T-helper 2 cell (primary cell): ENCODE data around the gene DCBLD1.
A peak's percentile ranks its signal among the peaks of the same experiment; 100 is the strongest.

Experiments used
- DNase-seq, 5 experiments: peaks; one replicate each; pipeline versions ENCODE4 v3.0.0 to v3.0.0-alpha.2; 2012 to 2022

The DCBLD1 gene

DNA sequence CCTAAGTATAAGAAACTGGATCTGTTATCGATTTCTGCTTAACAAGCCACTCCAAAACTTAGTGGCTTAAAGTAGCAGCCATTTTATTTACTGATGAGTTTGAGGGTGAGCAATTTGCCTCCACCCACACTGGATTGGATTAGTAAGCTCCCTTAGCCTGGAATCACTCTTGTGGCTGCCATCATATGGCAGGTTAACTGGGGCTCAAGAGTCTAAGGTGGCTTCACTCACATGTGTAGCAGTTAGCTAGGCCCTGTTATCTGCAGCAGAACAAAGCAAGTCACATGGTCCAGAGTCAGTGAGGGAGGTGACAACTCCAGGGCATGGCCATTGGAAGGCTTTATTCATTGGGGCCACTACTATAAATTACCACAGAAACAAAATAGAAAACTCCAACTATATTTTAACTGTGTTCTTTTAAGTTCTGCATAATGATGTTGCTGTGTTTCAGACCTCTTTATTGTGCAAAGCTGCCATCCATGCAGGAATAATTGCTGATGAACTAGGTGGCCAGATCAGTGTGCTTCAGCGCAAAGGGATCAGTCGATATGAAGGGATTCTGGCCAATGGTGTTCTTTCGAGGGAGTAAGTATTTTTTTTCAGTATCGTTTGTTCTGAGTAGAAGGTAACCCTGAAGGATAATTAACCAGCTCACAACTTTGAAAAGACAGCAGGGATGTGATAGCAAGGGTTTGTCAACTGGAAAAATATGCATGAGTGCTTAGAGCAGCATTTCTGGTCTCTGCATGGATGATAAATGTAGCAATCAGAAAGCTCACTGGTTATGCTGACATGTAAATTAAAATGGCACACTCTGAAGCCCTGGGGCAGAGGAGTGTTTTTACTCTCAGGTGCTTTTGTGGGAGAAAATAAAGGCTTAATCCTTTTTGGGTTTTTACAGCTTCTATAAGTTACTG lies 49.6 kb downstream of the DCBLD1 start:
- DNase-seq = no peak

DNA sequence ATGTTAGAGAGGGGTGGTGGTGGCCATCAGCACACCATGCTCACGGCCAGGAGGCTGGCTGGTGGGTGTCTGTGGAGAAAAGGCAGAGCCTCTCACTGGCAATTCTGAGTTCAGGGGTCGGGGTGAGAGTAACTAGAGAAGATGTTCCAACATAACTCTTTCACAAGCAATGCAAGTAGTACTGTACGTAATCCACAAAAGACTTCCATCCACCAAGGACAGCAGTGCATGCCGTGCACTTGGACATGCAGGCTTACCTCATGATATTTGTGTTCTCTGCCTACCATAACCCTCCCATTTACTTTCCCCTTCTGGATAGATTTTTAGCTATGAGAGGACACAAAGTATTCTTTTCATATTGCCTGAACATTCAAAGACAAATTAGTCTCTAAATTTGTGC lies 51.3 kb downstream of the DCBLD1 start:
- DNase-seq = no peak

DNA sequence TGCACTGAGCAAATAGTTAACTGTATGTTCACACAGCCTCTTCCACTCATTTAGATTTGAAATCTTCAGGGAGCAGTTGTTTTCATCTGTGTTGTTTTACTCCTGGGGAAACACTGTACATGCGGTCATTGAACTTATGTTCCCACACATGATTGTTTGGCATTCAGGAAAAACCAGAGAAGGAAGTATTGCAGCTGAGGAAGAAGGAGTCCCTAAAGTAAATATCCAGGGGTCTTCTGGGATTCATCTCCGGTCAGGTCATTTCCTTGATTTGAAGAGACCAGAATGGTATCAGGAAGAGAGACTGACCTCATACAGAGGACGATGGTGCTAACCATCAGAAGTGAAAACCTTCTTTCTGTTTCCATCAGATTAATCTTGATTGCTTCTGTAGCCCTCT lies 52.5 kb downstream of the DCBLD1 start:
- no peak for DNase-seq

DNA sequence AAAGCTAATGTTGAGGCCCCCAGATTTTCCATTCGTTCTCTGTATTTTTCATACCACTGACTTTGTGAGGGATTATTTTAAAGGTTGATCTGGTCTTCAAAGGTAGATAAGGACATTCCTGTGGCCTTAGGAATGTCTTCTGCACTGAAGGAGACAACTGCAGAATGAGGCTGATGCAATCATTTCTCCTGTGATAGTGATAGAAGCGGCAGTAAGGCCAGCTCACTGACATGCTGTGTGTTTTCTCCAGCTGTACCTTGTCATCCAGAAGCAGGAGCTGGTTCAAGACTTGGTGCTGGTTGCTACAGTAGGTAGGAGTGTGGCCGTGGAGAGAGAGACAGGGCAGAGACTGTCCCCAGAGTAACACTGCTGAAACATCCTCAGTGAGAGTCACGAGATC lies 53.8 kb downstream of the DCBLD1 start:
- DNase-seq = no peak

DNA sequence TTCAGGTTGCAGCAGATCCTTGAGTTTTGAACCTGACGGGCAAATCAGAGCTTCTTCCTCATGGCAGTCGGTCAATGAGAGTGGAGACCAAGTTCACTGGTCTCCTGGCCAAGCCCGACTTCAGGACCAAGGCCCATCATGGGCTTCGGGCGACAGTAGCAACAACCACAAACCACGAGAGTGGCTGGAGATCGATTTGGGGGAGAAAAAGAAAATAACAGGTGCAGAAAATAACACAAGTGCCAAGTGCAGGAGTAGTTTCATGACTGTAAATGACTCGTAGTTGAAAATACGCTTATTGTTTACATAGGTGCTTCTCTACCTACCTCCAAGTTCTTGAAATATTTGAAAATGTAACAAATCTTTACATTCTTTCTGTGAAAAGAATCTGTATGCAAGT lies 56.1 kb downstream of the DCBLD1 start:
- DNase-seq = no peak

DNA sequence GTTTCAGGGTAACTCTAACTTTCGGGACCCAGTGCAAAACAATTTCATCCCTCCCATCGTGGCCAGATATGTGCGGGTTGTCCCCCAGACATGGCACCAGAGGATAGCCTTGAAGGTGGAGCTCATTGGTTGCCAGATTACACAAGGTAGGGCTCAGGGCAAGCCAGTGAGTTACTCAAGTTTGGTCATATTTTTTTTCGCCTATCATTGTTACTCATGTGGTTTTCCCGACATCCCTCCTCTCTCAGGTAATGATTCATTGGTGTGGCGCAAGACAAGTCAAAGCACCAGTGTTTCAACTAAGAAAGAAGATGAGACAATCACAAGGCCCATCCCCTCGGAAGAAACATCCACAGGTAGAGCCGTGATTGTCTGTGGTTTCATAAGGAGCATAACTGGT lies 58.2 kb downstream of the DCBLD1 start:
- DNase-seq = no peak

DNA sequence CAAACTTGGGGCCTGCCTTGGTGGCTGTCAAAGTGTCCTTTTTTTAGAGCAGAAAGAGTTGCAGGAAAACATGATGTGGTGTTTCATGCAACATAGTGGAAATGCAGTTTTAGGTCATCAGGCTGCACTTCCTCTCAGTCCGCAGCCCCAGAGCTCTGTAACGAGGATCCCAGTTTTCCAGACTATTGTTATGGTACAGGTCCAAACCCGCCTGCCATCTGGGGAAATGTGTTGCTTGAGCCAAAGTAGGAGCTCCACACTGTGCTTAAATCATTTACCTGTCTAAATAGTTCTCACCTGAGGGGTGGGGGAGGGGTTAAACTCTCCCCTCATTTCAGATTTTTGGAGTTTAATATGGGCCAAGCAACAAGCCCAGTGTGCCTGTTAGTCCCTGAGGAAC lies 60.0 kb downstream of the DCBLD1 start:
- DNase-seq = no peak

DNA sequence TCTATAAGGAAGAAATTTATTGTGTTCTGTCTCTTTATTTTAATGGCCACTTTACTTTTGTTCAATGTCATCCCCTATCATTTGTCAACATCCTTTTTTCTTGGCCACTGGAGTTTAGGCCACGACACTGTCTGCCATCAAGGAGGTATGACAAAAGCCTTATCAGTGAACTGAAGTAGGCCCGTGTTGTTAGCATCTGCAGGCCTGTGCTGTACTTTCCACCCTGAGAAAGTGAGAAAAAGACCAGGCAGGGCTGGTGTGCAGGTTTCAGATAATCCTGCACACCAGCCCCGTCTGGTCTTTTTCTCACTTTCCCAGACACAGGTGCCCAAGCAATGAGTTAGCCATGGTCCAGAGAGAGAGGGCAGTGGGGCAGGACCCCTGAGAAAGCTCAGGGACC lies 62.2 kb downstream of the DCBLD1 start:
- no peak for DNase-seq

DNA sequence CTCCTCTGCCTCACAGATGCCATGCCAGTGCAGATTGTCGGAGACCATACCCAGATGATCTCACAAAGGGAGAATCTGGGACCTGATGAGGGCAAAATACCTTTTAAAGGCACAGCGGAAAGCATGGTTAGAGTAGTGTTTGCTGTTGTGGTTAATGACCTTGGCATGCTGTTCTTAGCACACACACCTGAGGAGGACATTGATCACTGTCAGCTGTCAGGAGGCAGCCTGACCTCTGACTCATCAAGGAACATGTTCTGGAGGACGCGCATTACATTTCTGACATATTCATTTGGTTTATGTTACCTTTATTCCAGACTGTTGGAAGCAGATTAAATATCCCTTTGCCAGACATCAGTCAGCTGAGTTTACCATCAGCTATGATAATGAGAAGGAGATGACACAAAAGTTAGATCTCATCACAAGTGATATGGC lies 62.7 kb downstream of the DCBLD1 start:
- DNase-seq = no peak

DNA sequence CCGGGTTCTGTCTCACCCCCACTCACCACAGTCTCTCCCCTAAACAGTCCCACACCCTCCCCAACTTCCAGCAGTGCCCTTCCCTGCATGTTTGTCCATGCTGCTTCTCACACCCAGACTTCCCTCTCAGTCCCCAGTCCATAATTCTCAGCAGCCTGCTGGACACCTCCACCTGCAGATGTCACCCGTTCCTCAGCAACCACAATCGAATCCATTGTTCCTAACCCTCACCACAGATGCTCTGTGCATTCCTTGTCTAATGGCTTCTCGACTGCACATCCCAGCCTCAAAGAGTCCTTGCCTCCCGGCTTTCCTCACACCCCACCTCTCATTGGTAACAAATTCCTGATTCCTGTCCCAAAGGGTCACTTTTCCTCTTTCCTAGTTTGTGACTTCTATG lies 64.2 kb downstream of the DCBLD1 start:
- no peak for DNase-seq

DNA sequence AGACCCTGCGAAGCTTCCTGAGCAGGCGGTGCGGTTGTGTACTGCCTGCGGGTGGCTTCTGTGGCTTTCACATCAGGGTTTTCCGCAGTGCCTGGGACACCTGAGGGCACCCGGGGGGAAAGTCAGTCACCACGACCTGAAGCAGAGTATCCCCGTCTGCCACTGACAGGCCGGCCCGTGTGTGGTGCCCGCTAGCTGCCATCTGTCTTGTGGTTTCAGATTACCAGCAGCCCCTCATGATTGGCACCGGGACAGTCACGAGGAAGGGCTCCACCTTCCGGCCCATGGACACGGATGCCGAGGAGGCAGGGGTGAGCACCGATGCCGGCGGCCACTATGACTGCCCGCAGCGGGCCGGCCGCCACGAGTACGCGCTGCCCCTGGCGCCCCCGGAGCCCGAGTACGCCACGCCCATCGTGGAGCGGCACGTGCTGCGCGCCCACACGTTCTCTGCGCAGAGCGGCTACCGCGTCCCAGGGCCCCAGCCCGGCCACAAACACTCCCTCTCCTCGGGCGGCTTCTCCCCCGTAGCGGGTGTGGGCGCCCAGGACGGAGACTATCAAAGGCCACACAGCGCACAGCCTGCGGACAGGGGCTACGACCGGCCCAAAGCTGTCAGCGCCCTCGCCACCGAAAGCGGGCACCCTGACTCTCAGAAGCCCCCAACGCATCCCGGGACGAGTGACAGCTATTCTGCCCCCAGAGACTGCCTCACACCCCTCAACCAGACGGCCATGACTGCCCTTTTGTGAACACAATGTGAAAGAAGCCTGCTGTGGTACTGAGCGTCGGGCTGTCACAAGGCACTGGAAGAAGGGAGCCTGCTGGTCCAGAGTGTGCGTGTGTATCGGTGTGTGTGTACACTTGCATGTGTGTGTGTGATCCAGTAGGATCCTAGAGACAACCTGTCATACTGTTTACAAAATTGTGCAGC lies 65.5 kb downstream of the DCBLD1 start:
- peak; percentile 5 to 68 (median 26) for DNase-seq

DNA sequence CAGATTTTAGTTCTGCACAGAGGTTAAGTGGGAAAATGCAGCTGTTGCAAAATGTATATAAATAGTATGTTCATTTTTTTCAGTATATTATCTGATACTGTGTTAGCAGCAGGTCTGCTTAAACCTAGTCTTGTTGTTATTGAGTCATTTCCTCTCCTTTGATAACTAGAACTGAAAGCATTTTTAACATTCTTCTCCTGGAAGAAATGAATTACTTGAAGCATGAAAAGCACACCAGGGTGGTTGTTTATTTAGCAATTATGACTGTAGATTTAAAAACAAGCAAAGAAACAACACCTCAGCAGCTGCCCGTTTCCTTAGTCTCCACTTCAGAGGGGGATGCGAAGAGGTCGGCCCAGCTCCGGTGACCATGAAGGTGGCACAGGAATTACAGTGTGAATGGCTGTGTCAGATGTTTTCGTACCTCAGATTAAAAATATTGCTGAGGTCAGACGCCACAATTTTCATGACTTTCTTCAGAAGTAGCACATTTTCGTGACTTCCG lies 66.4 kb downstream of the DCBLD1 start:
- DNase-seq = peak in 2 of 5 experiments; percentile 48 to 75

DNA sequence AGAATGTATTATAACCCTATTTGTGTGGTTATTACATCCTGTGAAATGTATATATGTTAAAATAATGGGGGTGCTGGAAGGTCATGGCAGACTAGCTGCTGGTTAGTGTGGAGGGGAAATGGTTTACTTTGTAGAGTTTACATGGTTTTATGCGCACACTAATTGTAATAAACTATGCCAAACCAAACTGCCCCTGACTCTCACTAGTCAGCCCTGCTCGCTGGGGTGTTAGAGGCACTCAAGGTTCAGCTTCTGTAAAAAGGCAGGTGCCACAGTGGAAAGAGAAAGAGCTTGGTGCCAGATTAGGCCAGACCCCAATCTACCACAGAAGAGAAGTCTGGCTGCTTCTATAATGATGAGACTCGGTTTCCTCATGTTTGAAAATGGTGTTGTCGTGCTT lies 67.1 kb downstream of the DCBLD1 start:
- peak in 2 of 5 experiments; percentile 8 to 51 for DNase-seq

DNA sequence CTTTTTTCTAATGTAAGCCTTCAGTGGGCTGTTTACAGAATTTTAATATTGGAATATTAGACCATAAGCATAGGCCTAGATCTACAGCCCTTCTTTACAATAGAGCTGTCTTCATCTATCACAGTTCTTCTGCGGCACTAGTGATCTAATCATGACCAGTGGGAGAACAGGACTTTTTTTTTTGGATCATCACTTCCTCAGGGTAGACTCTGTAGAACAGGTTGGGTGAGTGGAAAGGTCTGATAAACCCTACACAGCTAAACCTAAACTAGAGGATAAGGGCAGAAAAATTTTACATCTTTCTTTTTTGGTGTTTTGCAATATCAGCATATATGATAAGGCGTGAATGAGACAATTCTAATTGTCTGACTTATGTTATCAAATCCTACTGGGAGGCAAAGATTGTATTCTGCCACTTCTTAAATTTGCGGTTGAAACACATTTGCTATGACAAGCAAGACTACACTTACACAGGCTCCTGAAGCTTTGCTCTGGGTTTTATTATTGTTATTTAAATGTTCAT lies 67.7 kb downstream of the DCBLD1 start:
- DNase-seq = no peak

DNA sequence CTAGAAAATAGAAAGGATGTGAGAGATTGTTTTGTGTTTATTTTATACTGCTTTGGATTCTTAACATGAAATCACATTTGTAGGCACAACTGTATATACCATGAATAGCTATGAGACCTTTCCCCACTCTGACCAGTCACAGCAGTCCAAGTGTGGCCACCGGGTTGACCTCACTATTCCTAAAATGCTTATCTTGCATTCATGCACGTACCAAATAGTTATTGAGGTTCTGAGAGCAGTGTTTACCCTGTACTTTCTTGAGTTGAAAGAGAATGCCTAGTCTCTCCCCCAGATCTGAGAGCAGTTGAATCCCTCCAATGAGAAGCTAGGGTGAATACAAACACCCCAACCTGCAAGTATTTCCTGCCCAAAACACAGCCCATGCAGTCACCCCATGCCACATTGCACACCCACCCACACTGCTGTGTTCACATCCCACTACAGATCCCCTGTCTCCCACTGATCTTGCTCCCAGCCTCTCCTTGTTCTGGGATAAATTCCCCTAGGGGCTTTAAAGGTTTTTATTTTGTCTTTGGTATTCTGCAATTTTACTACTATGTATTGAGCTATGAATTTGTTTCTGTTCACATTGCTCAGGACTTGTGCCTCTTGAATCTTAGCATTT lies 68.3 kb downstream of the DCBLD1 start:
- DNase-seq = peak in 1 of 5 experiments; percentile 19

DNA sequence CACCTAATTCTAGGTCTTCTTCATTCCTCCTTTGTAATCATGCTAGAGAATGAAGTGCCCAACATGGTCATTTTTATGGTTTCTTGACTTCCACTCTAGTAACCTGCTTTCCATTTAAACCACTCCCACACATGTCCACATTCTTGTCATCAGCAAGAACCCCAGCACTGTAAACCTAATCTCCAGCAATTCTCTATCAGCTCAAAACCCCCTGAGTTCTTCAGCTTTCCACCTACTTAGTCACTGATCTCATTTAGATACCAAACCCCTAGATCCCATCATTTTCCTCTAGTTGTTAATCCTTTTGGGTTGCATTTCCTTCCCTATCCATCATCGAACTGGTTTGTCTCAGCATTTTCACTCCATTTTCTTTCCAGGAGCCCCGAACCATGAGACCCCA lies 70.1 kb downstream of the DCBLD1 start:
- no peak for DNase-seq

DNA sequence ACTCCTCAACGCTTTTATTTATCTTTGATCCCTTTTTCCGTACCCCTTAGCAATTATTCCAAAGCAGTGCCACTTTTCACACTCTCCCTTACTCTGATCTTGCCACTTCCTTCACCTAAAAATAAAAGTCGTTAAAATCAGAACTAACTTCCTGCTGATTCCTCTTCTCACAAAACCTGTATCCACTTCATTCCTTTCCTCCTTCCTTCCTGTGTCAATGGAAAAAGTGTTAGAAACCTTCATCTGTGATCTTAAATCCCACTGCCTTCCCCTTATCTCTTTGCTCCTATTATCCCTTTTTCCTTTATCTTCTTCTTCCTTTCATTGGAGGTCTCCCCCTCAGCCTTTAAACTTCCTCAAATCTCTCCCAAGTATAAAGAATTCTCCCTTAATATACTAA lies 70.7 kb downstream of the DCBLD1 start:
- DNase-seq = no peak

DNA sequence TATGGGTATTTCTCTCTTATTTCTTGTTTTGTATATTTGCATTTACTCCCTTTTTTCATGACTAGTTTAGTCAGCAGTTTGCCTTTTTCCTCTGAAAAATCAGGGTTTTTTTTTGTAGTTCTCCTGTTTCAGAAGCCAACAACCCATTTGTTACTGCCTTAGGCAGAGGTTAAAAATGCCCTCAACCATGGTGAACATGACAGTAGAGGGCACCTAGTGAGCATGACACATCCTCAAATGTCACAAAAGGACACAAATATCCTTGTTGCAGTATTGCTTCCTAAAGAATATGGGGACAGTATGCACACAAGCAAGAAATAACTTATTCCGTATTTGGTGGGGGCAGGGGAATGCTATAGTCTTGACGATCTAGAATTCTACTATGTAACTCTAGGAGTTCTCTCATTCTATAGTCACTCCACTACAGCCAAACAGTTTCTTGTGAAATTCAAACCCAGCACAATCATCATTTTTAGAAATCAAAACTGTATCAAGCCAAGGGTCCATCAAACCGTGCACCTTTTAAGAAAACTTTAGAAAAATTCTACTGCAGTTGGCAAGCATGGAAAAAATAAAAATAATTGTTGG lies 72.9 kb downstream of the DCBLD1 start:
- no peak for DNase-seq

DNA sequence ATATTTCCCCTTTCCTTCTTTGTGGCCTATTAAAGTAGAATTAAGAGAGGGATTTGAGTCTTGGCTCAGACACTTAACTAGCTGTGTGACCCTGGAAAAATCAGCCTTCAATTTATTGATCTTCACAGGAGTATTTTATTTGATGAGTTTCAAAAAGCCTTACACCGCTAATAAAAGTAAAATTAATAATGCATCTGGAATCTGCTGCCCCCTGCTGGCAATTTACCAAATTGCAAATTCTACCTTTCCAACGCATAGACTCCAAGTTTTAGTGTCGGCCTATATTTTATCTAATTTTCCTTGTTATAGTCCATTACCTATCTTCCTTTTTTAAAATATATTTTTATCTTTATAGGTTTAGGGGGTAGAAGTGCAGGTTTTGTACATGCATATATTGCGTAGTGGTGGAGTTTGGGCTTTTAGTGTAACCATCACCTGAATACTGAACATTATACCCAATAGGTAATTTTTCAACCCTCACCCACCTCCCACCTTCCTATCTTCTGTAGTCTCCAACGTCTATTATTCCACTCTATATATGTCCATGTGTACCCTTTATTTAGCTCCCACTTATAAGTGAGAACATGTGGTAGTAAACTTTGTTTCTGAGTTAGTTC lies 73.5 kb downstream of the DCBLD1 start:
- peak in 4 of 5 experiments; percentile 23 to 35 (median 28) for DNase-seq

DNA sequence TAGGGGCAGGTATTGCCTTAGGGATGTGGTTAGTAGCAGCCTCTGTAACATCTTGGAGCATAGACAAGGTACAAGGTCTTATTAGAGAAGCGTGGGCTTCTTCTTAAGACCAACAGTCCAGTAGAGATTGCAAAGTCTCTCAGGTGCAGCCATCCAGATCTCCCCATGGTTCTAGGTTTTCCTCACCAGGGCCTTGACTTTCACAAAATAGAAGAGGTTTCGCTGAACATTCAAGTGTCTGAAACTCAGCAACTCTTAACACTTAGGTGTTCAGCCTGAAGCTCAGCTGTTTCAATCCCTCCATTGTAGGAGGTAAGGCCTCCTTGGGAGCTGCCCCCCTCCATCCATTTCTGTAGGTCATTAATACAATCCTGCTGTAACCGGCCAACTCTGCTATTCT lies 75.5 kb downstream of the DCBLD1 start:
- DNase-seq = no peak

DNA sequence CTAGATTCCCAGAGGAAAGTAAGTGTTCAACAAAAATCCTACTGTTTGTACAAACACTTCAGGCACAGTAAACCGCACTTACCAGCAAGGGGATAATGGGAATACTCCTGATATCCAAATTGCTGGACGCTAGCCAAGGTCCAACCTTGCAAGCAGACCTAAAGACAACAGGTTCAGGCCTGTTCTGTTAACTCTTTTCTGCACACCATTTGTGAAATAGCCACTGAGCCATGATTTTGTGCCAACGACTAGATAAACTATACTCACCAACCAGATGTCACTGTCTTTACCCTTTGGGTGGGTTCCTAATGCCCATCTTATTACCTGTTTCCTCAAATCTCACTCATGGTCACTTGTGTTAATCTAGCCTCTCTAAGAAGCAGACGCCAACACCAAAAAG lies 76.3 kb downstream of the DCBLD1 start:
- DNase-seq = no peak

DNA sequence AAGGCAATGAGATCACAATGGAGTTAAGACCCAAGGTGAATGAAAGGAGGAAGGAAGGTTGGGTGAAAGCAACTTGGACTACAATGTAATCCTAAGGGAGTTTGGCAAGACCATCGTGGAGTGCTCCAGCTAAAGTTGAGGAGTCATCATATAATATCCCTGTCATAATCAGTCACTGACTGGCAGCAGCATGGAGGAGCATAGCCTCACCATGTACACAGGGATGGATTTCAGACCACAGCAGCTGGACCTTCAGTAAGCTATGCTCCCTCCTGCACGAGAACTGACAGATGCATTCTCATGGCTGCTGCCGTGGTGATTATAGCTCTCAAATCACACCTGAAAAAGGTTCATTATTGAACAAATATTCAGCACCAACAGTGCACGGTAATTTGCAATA lies 76.8 kb downstream of the DCBLD1 start:
- DNase-seq = no peak
